NCI-H128 (cell line): ENCODE data around the gene PARP8.
"Not testable (repeated sequence)": the region's sequence is repeated elsewhere in the genome, so short reads cannot be mapped to it uniquely, and the experiment has no call there.

Experiments
- DNase-seq: peaks from one replicate; lab custom pipeline; 2025; ENCODE audit not compliant: unreplicated experiment; lab: John Stamatoyannopoulos, UW

PARP8 gene

DNA sequence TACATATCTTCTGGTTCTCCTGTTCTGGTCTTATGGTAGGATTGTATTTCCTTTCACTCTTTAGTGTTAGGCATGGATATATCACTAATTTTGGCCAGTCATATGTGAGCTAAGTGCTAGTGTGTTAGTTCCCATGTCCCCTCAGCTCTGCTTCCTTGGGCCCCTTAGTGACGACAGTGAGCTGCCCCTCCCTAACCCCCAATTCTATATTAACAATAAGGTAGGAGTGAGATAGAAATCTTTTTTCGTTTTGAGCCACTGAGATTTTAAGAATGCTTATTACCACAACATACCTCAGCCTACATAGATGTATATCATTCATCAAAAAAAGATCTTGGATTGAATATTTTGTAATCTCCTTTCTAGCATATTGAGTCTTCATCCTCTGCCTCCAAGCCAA, 100.5 kb downstream of the PARP8 start:
- no peak for DNase-seq

DNA sequence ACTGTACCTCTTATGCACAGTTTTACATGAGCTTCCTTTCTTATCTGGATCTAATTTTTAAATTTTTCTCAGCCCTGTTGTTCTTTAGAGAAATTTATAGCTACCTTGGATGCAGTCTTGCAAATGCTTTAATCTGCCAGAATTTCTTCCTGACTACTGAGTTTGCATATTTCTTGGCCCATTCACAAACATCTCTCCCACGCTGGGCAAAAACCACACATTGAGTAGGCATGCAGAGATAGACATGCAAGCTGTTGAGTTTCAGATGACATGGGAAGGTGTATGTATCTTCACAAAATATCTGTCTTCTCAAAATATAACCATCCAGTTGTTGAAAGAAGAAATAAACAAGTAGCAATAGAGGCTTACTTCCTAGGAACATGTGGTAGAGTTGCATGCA, 101.2 kb downstream of the PARP8 start:
- DNase-seq = no peak

DNA sequence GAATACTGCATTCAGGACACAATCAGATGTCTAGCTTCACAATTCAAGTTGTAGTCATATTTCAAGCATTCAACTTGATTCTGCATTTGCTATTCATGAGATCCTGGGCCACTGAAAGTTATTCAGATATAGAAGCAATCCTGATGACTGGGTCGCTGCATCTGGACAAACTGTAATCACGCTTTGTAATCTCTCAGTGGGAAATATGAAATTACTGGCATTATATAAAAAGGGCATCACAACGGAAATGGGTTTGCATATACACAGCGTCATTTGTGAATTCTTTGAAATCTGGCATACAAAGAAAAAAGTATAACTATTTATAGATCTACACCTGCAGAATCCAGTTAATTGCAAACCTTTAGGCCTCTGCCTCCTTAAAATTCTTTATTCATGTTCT, 102.2 kb downstream of the PARP8 start:
- no peak for DNase-seq

DNA sequence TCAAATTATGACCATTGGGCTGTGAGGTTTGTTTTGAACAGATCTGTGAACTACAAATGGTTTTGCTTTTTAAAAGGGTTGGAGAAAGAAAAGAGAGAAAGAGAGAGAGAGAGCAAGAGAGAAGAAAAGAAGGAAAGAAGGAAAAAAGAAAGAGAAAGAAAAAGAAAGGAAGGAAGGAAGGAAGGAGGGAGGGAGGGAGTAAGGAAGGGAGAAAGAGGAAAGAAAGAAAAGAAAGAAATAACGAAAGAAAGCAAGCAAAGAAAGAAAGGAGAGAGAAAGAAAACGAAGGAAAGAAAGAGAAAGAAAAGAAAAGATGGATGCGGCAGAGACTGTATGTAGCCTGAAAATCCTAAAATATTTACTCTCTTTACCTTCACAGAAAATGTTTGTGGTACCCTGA, 104.0 kb downstream of the PARP8 start:
- DNase-seq = no peak

DNA sequence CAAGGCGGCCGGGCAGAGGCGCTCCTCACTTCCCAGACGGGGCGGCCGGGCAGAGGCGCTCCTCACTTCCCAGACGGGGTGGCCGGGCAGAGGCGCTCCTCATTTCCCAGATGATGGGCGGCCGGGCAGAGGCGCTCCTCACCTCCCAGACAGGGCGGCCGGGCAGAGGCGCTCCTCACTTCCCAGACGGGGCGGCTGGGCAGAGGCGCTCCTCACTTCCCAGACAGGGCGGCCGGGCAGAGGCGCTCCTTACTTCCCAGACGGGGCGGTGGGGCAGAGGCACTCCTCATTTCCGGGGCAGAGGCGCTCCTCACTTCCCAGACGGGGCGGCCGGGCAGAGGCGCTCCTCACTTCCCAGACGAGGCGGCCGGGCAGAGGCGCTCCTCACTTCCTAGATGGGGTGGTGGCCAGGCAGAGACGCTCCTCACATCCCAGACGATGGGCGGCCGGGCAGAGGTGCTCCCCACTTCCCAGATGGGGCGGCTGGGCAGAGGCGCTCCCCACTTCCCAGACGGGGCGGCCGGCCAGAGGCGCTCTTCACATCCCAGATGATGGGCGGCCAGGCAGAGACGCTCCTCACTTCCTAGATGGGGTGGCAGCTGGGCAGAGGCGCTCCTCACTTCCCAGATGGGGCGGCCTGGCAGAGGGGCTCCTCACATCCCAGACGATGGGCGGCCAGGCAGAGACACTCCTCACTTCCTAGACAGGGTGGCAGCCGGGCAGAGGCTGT, 108.2 kb downstream of the PARP8 start:
- not testable (repeated sequence) for DNase-seq

DNA sequence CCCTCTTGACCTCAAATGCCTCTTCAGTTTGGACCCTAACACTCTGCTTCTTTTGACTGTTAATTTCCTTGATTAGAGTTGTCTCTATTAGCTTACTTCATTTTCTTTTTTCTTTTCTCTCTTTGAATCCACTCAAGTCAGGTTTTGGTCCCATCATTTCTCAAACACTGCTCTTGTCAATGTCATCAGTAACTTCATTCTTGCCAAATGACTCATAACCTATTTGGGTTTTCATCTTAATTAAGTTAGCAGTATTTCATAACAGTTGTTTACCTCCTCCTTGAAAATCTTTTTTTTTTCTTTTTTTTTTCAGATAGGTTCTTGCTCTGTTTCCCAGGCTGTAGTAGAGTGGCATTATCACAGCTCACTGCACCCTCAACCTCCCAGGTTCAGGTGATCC, 119.6 kb downstream of the PARP8 start:
- no peak for DNase-seq

DNA sequence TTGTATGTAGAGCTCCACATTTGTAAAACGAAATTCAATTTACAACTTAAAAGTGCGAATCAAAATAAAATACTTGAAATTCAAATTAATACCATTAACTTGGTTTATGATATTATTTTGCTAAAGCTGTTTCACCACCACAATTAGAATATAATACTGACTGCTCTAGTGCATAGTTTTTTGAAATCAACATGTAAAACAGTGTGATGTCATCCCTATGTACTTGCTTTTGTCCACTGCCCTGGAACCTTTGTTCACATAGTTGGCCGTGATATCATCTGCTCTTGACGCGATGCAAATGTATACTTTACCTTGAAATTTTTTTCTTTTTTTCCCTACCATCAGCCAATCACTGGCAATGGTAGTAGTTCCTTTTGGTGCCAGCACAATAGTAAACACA, 125.4 kb downstream of the PARP8 start:
- no peak for DNase-seq

DNA sequence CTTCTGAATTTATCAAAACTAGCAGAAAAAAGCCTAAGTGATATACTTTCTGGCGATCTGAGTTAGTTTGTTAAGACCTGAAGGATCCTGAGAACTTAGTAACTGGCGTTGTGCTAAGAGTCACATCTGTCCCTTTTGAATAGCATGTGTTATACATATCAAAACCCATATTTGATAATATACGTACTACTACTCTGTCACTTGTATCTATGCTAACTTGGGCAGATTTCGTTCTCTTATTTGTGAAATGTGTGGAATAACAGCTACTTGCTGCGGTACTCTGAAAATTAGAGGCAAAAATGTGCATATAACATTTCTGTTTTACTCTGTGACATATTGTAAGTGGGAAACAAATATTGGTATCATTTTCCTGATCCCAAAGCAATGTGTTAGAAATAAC, 126.4 kb downstream of the PARP8 start:
- no peak for DNase-seq

DNA sequence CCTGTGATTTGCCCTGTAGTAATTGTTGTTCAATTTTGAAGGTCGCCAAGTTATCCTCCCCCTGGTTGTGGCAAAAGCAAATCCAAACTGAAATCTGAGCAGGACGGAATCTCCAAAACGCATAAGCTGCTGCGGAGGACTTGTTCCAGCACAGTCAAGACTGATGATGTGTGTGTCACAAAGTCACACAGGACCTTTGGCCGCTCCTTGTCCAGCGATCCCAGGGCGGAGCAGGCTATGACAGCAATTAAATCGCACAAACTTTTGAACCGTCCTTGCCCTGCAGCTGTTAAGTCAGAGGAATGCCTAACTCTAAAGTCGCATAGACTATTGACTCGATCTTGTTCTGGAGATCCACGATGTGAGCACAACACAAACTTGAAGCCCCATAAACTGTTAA, 128.4 kb downstream of the PARP8 start:
- DNase-seq = no peak

DNA sequence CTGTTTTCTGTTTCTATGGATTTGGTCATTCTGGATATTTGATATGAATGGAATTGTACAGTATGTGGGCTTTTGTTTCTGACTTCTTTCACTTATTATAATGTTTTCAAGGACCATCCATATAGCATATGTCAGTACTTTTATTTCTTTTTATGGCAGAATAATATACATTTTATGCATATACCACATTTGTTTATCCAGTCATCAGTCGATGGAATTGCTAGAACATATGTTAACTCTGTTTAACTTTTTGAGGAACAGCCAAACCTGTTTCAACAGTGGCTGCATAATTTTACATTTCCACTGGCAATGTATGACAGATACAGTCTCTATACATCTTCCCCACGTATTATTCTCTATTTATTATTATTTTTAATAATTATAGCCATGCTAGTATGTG, 131.6 kb downstream of the PARP8 start:
- DNase-seq = no peak

DNA sequence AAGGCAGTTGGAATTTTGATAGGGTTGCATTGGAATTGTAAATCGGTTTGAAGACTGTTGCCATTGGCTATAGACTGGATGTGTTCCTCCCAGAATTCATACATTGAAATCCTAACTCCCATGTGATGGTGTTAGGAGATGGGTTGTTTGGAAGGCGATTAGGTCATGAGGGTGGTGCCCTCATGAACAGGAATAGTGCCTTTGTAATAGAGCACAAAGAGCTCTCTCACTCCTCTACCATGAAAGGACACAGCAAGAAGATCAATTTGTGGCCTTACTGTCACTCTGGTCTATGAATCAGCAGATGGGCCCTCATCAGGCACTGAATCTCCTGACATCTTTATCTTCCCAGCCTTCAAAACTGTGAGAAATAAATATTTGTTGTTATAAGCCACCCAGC, 133.2 kb downstream of the PARP8 start:
- no peak for DNase-seq

DNA sequence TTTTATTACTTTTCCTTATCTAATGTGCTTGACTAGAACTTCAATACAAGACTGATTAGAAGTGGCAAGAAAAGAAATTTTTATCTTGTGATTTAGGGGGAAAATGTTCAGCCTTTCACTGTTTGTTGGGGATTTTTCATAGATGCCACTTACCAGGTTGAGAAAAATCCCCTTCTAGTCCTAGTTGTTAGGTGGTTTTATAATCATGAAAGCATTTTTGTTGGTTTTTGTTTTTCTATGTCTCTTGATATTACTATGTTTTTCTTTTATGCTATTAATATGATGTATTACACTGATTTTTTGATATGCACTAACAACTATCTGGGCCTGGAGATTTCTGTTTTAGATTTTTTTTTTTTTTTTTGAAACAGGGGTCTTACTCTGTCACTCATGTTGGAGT, 134.0 kb downstream of the PARP8 start:
- DNase-seq = no peak

DNA sequence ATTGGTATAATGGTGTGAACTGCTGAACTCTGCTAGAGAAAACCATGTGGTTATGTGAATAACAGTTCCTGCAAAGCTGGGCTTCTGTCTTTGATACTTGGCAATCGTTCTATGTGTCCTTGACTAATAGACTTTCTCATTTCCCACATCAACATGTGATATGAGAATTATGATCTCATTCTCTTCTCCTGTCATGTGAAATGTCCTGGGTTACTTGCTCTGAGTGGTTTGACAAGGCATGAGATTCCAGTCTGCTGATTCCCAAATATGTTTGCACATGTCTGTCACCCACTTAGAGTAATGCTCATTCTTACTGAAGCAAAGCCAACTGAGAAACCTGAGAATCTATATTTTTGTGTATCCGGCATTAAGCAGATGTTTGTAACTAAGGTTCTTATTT, 141.2 kb downstream of the PARP8 start:
- no peak for DNase-seq

DNA sequence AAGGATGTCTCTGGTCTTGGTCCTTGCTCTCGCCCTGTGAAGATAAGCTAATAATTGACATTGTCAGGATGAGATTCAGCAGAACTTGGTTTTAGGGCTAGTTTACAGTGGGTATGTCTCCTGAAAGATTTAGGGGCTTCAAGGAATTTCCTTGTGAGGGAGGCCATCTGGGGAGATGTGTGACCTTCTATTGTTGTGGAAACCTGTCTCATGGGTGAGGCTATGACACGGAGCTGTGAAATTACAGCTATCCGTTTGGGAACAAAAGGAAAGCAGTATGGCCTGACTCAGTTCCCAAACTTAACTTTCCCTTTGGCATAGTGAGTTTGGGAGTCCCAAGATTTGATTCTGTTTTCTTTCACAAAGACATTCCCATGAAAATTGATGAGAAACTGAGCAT, 142.0 kb downstream of the PARP8 start:
- no peak for DNase-seq

DNA sequence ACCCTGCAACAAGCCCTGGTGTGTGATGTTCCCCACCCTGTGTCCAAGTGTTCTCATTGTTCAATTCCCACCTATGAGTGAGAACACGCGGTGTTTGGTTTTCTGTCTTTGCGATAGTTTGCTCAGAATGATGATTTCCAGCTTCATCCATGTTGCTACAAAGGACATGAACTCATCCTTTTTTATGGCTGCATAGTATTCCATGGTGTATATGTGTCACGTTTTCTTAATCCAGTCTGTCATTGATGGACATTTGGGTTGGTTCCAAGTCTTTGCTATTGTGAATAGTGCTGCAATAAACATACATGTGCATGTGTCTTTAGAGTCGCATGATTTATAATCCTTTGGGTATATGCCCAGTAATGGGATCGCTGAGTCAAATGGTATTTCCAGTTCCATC, 145.3 kb downstream of the PARP8 start:
- not testable (repeated sequence) for DNase-seq

DNA sequence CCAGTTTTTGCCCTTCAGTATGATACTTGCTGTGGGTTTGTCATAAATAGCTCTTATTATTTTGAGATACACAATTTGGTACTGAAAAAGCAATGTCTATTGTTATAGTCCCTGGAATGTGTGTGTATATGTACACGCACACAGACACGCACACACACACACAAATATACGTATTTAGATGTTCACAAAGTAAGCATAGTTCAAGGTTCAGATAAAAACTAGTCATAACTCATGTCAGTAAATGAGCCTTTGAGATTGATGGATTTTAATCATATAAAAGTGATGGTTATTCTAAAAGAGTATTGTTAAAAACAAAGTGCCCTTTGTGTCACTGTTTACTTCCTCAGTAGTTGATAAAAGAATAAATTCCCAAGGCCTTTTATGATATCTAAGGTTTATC, 147.3 kb downstream of the PARP8 start:
- DNase-seq = no peak

DNA sequence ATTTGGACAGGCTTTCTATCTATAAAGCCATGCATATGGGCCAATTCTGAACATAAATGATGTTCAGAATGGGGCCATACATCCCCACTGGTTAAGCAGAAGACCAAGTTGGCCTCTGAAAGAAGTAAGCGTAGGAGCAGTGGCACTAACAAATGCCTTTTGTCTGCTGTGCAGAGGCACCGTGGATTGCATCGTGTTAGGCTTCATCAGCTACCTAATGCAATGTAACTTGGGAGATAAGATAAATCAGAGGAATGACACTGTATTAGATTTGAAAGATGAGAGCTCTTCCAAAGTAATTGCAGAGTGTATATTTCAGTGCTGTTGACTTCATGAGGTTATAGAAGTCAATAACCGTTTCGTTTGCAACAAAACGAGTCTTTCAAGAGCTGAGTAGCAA, 148.1 kb downstream of the PARP8 start:
- DNase-seq = no peak

DNA sequence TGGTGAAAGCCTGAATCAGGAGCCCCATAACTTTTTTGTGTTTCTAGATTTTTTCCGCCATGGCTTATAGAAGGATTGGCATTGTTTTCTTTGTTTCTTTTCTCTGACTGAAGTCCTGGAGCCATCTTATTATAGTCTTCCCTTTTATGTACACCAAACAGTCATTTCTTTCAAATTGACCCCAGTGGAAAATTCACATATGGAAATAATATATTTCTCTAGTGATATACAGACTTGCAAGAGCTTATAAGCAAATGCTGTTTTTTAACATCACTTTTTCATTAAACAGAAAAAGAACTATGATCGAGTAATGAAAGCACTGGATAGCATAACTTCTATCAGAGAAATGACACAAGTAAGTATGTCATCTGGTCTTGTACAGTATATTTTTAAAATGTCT, 155.6 kb downstream of the PARP8 start:
- no peak for DNase-seq

DNA sequence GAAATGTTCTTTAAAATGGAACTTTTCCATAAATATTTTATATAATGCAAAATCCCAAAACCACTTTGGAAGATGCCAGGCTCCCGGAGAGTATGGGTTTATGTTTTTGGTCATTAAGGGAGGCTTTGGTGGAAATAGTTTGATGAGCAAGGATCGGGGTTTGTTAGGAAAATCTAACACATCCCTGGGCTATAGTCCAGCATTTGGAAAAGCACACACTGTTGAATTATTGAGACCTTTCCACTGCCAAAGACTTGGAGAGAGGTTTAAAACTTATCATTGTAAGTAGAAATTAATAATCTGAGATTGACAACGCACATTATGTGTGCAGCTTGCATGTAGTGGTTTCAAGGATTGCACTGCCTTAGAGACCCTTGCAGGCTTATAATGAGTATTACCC, 156.3 kb downstream of the PARP8 start:
- DNase-seq = no peak

DNA sequence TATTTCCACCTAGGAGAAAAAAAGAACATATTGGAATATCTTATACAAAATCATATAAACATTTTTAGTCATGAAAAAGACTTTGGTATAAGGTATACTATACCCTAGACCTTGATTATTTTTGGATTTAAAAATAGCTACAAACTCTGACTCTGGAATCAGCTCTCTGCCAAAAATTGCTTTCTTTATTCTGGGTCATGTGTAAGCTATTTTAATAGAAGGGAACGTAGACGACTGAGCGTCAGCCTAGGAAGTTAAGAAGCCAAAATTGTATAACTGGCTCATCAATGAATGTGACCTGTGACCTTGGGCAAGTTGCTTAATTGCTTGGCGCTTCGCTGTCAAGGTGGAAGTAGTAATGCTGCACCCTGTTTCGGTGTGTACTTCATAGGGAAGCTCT, 157.1 kb downstream of the PARP8 start:
- DNase-seq = no peak

DNA sequence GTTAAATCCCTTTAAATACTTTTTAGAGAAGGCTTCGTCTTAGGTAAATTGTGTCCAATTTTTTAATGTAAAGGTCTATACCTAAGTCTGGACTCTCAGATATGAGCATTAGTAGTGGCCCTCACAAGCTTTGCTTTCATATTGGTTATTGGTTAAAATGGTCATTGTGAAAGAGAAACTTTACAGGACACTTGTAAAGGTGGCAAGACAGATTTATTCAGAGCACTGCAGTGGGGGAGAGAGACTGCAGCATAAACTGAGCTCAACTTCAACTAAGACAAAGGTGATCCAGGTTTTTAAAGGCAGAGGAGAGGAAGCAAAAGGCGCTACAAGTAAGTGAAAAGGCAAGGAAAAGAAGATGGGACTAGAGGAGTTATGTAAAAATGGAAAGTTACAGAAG, 157.7 kb downstream of the PARP8 start:
- DNase-seq = no peak

DNA sequence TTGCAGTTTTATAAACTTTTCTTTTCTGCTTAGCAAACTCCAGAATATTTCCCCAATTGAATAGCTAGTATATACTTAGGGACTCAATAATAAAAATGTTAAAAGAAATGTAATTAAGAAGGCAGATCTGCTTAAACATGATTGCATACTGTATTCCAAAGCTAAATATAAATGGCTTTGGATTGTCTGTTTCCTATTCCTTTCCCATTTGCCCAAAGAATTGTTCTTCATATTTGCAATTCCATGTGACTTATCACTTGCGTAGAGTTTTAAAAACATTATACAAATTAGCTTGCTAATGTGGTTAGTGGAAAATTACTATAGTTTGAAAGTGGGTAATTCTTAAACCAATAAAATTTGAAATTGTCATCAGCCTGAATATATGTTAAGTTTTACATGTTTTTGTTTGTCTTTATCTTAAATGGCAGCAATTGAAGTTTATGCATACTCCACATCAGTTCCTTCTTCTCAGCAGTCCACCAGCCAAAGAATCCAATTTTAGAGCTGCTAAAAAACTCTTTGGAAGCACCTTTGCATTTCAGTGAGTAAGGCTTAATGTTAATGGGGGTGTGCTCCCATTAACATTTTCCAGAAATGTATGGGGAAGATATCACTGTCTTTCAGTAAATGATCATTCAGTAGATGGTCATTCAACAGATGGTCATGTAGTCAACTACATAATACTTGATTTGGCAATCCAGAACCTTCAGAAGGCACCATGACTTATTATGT, 161.2 kb downstream of the PARP8 start:
- no peak for DNase-seq

DNA sequence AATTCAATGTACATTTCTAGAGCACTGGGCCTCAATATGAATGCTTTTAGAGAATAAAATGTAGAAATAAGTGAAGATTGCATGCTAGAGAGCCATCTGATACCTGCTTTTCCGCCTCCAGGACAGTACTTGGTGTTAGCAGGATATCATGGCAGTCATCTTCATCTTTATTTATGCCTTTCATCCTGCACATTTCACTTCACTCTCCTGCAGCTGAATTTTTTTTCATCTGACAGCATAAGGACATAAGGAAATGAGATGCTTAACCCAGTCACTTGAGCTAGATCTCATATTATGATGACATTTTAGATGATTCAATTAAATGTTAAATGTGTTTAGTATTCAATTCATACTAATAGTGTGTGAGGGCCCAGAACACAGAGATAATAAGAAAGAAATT, 162.6 kb downstream of the PARP8 start:
- no peak for DNase-seq
